Esophagus muscularis mucosa (tissue), 4 donors: Measurements from ENCODE around the gene CTSS. TPM values are rescaled to one million over a fixed set of nuclear protein-coding genes. Genes with fewer than 3 reads are reported as not detected.
"Not testable (repeated sequence)": the region's sequence is repeated elsewhere in the genome, so short reads cannot be mapped to it uniquely, and the experiment has no call there.

Experiments used
- DNase-seq: peaks from one replicate; pipeline ENCODE4 v3.0.0-alpha.2; 2017; ENCODE audit errors: extremely low spot score
- H3K27ac ChIP-seq, 4 donors: fragments of 200-600 bp; sonication (generic); replicated peaks in 1 of 4; 1 replicate in 3 of 4; 2 replicates in 1 of 4; pipeline ENCODE4 v1.5.1; 2016 to 2019; ENCODE audit warnings: mild to moderate bottlenecking in 1 of 4
- H3K27me3 ChIP-seq, 4 donors: fragments of 200-600 bp; sonication (generic); one replicate each; pipeline versions ENCODE4 v1.5.1 to v1.6.0; 2016 to 2019
- H3K36me3 ChIP-seq, 4 donors: fragments of 200-600 bp; sonication (generic); one replicate each; pipeline ENCODE4 v1.5.1; 2016 to 2019
- H3K4me1 ChIP-seq, 4 donors: fragments of 200-600 bp; sonication (generic); one replicate each; pipeline ENCODE4 v1.5.1; 2016 to 2019
- H3K4me3 ChIP-seq, 4 donors: fragments of 200-600 bp; sonication (generic); 1 replicate in 2 of 4; 2 replicates in 2 of 4; pipeline ENCODE4 v1.5.1; 2016 to 2019; ENCODE audit warnings: mild to moderate bottlenecking in 4 of 4, moderate library complexity in 1 of 4
- H3K9me3 ChIP-seq, 4 donors: fragments of 200-600 bp; sonication (generic); 1 replicate in 3 of 4; 2 replicates in 1 of 4; pipeline ENCODE4 v1.5.1; 2016 to 2019
- CTCF ChIP-seq, 3 experiments: fragments of 200-600 bp in 2 of 3; fragments of 450-650 bp in 1 of 3; sonication (generic) in 2 of 3; IDR thresholded peaks; one replicate each; pipeline ENCODE4 v1.5.1; 2017 to 2019; ENCODE audit warnings: antibody characterized with exemption in 3 of 3, mild to moderate bottlenecking in 2 of 3, moderate library complexity in 1 of 3
- EP300 ChIP-seq: sonication (generic); formaldehyde crosslinking; IDR thresholded peaks from one replicate; pipeline ENCODE4 v1.6.1; 2017; ENCODE audit warnings: antibody characterized with exemption
- POLR2A ChIP-seq: fragments of 450-650 bp; IDR thresholded peaks from one replicate; pipeline ENCODE4 v1.6.1; 2017; ENCODE audit warnings: antibody characterized with exemption, moderate library complexity, mild to moderate bottlenecking, low read depth
- POLR2AphosphoS5 ChIP-seq, 2 donors: sonication (generic); formaldehyde crosslinking; IDR thresholded peaks; one replicate each; pipeline ENCODE4 v1.6.1; 2017; ENCODE audit warnings: antibody characterized with exemption in 2 of 2
- WGBS: methylation state at CpG from one replicate; pipeline ENCODE4 v1.1.5; 2018; 5-methylcytosine and 5-hydroxymethylcytosine counted together
- intact Hi-C: fragments of 100-400 bp; cut with DNase I; formaldehyde crosslinking; loops from one replicate; pipeline ENCODE4 v1.15.1; 2023
- total RNA-seq, 4 donors: library from RNA; depleted of rRNA; stranded (reverse); fragments of >200 nt; gene quantifications; one replicate each; pipeline versions ENCODE4 v1.1.0 to v1.2.1, GENCODE V29; 2016

CTSS gene
- total RNA-seq, 4 donors from 2014 or later: 20.2 to 82.7 (median 45.2) TPM

- TF ChIP-seq CTCF (IDR thresholded peaks at IDR 0.05) (no peak), POLR2A (no peak), EP300 (no peak), POLR2AphosphoS5 (IDR thresholded peaks at IDR 0.05) (no peak)
- H3K9me3 ChIP-seq: no peaks in the 10 kb centered on the region
- H3K27ac ChIP-seq: no peak overlapping the region
- no peaks in the 10 kb centered on the region for H3K4me1 ChIP-seq
- H3K4me3 ChIP-seq: no peak overlapping the region
- intact Hi-C loops: no loop called here
- no peak for DNase-seq
- H3K27me3 ChIP-seq: no peaks in the 10 kb centered on the region
- no peaks in the 10 kb centered on the region for H3K36me3 ChIP-seq
- 94% methylated on average over 20 of the region's 21 CpGs for WGBS
Observed at GRCh38 chr1:150720098-150720497, 45.5 kb downstream of the CTSS start.

GRCh38 chr1:150718225-150718891 lies 47.2 kb downstream of the CTSS start:
- WGBS: 84% methylated on average over 11 of the region's 11 CpGs
- no peaks in the 10 kb centered on the region for H3K4me1 ChIP-seq
- intact Hi-C loops: no loop called here
- DNase-seq: no peak
- H3K9me3 ChIP-seq: no peaks in the 10 kb centered on the region
- H3K27ac ChIP-seq: no peak overlapping the region
- no peaks in the 10 kb centered on the region for H3K27me3 ChIP-seq
- H3K4me3 ChIP-seq: no peak overlapping the region
- TF ChIP-seq POLR2A (no peak), POLR2AphosphoS5 (IDR thresholded peaks at IDR 0.05) (no peak), EP300 (no peak), CTCF (IDR thresholded peaks at IDR 0.05) (no peak)
- no peaks in the 10 kb centered on the region for H3K36me3 ChIP-seq

GRCh38 chr1:150709031-150709430 lies 56.5 kb downstream of the CTSS start:
- H3K36me3 ChIP-seq, intact Hi-C loops, H3K9me3 ChIP-seq, H3K27me3 ChIP-seq, H3K27ac ChIP-seq, H3K4me3 ChIP-seq, DNase-seq, H3K4me1 ChIP-seq: not testable (repeated sequence)
- WGBS: 78% methylated on average over 1 of the region's 1 CpG

GRCh38 chr1:150708595-150708994 lies 57.0 kb downstream of the CTSS start:
- TF ChIP-seq CTCF (IDR thresholded peaks at IDR 0.05) (no peak), POLR2A (no peak), EP300 (no peak), POLR2AphosphoS5 (IDR thresholded peaks at IDR 0.05) (no peak)
- intact Hi-C loops: no loop called here
- Histone ChIP-seq H3K36me3 (no peaks in the 10 kb centered on the region), H3K4me1 (no peaks in the 10 kb centered on the region), H3K4me3 (no peak overlapping the region), H3K9me3 (no peaks in the 10 kb centered on the region), H3K27me3 (no peaks in the 10 kb centered on the region), H3K27ac (no peak overlapping the region)
- no peak for DNase-seq
- 95% methylated on average over 2 of the region's 2 CpGs for WGBS

- intact Hi-C loops: no loop called here
- Histone ChIP-seq H3K4me3 (no peak overlapping the region), H3K4me1 (no peaks in the 10 kb centered on the region), H3K9me3 (no peaks in the 10 kb centered on the region), H3K27me3 (no peaks in the 10 kb centered on the region), H3K36me3 (no peaks in the 10 kb centered on the region), H3K27ac (no peak overlapping the region)
- WGBS: 88% methylated on average over 1 of the region's 1 CpG
- TF ChIP-seq CTCF (IDR thresholded peaks at IDR 0.05): no peak
- DNase-seq: no peak
Observed at GRCh38 chr1:150706091-150706490, 59.5 kb downstream of the CTSS start.
